Measurements from ENCODE around the gene FIBIN.

- no peak for TF ChIP-seq CTCF (IDR thresholded peaks at IDR 0.05 in 2 of 3, conservative IDR thresholded peaks at IDR 0.05 in 1 of 3; ENCODE audit: borderline replicate concordance in 1 of 3, insufficient read depth in 1 of 3, low read depth in 2 of 3, low read length in 2 of 3)
- TF ChIP-seq JUND (IDR thresholded peaks at IDR 0.05): no peak
Observed at GRCh38 chr11:26948881-26949280, 45.0 kb upstream of the FIBIN start.
